AG08396 (cell line): ENCODE measurements around the gene FAM118A.
"Not testable (repeated sequence)": the region's sequence is repeated elsewhere in the genome, so short reads cannot be mapped to it uniquely, and the experiment has no call there.

ENCODE experiments used
- DNase-seq: peaks from one replicate; pipeline ENCODE4 v3.0.0; 2012; ENCODE audit warnings: low spot score, mixed read lengths

Gene FAM118A

DNA sequence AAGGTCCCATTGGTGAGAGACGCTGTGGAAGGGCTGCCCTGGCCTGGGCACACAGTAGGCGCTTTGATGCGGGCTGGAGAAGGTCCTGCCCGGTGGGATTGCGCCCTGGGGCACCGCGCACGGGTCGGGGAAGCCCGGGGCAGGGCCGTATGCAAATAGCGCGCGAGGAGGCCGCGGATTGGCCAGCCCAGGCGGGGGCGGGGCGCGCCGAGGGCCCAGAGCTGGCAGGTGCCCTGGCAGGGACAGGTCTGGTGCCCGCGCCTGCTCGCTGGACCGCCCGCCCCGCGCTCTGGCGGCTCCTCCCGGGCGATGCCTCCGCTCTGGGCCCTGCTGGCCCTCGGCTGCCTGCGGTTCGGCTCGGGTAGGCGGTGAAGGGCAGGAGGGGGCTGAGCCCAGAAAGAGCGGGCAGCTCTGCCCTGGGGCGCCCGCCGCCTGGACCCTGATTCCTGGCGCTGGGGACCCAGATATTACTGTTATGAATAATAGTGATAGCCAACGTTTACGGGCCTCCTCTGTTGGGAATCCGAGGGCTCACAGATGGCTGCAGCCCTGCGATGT lies 24.9 kb upstream of the FAM118A start, which contains the start of gene UPK3A:
UPK3A (plus strand) TSS at position 245 of the 558 bp plus-strand sequence; CDS start at position 310, 65 bp downstream.
- DNase-seq: peak; percentile 46

DNA sequence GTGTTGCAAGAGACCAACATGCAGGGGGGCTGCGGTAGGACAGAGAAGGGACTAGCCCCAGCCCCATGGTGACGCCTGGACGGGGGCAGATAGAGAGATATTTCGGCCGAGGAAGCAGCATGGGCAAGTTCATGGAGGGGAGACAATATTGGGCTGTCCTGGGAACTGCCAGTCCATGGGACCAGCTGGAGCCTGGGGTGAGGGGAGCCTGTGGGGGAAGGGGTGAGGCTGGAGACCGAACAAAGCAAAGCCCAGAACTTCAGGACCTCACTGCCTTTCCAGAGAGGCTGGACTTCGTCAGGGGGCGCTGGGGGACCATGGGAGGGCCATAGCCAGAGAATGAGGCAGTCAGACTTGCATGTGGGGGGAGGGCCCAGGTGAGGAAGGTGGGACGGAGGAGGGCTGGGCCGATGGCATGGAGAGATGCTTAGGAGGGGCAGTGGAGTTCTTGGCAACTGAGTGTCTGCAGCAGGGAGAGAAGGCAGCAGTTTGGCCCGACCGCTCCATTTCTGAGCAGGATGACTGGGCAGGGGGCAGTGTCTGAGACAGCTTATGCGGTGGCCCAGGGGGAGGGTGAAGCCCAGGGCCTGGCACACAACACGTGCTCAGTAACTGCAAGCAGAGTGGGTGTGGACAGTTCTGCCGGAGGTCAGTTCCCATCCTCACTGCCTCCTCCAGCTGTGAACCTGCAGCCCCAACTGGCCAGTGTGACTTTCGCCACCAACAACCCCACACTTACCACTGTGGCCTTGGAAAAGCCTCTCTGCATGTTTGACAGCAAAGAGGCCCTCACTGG lies 24.3 kb upstream of the FAM118A start:
- DNase-seq: no peak

DNA sequence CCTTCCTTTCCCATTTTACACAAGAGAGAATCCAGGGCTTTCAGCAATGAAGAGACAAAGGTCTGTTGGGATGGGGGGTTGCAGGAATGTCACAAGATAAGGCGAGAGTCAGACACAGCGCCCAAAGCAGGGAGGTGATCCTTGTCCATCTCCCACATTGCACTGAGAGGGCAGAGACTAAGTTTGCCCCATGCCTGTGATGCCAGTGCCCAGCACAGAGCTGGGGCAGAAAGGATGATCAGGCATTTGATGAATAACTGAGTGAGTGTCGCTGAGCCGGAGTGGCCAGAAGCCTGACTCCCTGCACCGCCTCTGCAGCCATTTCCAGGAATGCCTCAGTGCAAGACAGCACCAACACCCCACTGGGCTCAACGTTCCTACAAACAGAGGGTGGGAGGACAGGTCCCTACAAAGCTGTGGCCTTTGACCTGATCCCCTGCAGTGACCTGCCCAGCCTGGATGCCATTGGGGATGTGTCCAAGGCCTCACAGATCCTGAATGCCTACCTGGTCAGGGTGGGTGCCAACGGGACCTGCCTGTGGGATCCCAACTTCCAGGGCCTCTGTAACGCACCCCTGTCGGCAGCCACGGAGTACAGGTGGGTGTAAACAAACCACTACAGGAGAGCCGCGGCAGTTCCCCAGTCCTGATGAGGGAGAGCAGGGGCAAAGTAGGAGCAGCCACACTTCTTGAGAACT lies 22.7 kb upstream of the FAM118A start:
- no peak for DNase-seq

DNA sequence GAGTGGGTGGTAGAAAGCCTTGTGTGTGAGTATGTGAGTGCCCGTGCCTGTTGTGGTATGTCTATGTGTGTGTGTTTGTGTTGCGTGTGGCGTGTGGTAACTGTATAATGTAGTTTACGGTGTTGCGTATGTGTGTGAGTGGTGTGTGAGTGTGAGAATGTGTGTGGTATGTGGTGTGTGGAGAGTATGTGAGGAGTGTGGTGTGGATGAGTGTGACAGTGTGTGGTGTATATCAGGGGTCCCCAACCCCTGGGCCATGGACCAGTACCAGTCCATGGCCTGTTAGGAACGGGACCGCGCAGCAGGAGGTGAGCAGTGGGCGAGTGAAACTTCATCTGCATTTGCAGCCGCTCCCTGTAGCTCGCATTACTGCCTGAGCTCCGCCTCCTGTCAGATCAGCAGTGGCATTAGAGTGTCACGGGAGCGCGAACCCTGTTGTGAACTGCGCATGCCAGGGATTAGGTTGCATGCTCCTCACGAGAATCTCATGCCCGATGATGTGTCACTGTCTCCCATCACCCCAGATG lies 19.3 kb upstream of the FAM118A start:
- DNase-seq: peak; percentile 35

DNA sequence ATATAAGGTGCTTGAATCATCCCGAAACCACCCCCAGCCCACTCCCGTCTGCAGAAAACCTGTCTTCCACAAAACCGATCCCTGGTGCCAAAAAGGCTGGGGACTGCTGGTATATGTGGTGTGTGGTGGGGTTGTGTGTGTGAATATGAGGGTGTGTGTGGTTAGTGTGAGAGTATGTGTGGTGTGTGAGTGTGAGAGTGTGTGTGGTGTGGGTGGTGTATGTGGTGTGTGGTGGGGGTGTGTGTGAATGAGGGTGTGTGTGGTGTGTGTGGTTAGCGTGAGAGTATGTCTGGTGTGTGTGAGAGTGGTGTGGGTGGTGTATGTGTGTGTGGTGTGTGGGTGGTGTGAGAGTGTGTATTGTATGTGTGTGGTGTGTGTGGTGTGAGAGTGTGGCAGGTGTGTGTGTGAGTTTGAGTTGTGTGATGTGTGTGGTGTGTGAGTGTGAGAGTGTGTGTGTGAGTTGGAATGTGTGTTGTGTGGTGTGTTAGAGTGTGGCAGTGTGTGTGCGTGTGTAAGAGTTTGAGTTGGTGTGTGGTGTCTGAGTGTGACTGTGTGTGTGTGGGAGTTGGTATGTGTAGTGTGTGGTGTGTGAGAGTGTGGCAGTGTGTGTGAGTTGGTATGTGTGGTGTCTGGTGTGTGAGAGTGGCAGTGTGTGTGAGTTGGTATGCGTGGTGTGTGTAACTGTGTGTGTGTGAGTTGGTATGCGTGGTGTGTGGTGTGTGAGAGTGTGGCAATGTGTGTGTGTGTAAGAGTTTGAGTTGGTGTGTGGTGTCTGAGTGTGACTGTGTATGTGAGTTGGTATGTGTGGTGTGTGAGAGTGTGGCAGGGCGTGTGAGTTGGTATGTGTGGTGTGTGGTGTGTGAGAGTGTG lies 18.4 kb upstream of the FAM118A start:
- no peak for DNase-seq

DNA sequence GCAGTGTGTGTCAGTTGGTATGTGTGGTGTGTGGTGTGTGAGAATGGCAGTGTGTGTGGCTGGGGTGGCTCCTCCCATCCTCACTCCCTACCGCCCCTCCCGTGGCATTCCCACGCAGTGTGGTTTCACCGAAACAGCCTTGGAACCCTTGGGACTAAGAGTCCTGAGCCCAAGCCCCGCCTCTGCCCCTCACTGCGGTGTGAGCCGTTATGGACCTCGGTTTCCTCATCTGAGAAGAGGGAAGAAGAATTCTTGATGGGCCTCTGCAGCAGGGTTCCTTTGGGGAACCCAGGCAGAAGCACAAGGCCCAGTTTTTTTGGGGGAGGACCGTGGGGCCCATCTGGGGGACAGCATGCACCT lies 17.8 kb upstream of the FAM118A start:
- no peak for DNase-seq

DNA sequence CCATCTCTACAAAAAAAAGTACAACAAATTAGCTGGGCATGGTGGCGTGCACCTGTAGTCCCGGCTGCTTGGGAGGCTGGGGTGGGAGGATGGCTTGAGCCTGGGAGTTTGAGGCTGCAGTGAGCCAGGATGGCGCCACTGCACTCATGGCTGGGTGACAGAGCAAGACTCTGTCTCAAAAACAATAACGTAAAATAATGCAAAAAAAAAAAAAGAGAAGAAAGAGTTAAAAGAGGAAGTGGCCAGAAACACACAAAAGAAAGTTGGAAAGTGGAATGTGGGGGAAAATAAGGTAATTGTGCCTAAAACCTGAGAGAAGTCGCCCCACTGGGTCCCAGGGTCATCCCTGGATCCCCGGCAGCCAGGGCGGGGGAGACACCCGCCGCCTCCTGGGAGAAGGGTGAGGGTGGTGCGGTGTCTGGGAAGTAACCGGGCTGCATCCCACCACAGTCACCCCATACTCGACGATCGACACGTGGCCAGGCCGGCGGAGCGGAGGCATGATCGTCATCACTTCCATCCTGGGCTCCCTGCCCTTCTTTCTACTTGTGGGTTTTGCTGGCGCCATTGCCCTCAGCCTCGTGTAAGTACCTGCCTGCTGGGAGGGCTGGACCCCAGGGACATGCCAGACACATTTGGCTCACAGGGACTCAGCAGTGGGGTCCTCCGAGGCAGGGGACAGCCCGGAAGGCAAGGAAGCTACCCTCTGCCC lies 16.8 kb upstream of the FAM118A start:
- DNase-seq: no peak

DNA sequence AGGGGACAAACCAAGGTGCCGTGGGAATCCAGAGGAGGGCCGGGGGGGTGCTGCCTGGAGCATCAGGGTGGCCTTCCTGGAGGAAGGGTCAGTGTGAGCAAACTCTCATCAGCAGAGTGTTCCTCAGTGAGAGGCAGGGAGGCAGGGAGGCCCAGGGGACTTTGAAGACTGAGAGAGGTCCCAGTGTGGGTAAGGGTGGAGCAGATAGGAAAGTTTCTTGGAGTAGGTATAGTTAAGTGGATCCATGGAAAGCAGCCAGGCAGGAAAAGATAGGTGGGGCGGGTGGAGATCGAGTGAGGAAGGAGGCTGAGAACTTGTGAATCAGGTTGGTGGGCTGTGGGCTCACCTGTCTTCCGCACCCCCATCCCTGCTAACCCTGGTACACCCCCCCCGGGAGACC lies 15.7 kb upstream of the FAM118A start:
- DNase-seq: no peak

DNA sequence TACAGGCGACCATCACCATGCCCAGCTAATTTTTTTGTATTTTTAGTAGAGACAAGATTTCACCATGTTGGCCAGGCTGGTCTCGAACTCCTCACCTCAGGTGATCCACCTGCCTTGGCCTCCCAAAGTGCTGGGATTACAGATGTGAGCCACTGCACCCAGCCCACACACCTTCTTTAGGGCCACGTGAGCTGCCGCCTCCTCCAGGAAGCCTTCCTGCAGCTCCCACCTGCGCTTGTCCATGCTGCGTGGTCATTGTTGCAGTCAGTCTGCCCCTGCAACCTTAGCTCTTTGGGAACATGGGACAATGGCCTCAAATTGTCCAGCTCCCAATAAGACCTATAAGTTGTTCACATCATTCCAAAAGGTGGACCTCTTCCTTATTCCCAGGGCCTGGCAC lies 14.7 kb upstream of the FAM118A start:
- DNase-seq: not testable (repeated sequence)

DNA sequence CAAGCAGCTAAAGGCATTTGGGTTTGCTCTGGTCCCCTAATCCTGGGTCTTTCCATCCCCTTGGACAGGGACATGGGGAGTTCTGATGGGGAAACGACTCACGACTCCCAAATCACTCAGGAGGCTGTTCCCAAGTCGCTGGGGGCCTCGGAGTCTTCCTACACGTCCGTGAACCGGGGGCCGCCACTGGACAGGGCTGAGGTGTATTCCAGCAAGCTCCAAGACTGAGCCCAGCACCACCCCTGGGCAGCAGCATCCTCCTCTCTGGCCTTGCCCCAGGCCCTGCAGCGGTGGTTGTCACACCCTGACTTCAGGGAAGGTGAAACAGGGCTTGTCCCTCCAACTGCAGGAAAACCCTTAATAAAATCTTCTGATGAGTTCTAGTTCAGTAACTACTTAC lies 14.2 kb upstream of the FAM118A start:
- no peak for DNase-seq

DNA sequence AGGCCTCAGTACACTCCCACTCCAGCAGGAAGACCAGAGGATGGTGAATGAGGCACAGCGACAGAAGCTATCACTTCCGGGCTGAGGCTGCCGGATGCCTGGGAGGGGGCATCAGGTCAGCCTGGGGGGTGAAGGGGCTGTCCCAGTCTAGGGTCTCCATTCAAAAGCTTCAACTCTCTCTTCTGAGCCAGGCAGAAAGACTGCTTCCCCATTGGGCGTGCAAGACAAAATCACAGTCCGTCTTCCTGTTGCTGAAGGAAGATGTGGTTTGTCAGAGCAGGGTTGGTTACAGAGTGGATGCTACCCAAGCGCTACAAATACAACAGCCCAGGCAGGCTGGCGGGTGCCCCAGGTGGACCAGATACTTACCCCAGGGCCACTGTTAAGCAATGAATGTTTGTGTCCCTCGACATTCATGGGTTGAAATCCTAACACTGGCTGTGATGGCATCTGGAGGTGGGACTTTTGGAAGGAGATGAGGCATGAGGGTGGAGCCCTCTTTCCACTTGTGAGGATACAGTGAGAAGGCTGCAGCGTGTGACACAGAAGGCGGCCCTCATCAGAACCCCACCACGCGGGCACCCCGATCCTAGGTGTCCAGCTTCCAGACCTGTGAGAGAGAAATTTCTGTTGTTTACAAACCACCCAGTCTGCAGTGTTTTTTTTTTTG lies 13.0 kb upstream of the FAM118A start:
- DNase-seq: no peak

DNA sequence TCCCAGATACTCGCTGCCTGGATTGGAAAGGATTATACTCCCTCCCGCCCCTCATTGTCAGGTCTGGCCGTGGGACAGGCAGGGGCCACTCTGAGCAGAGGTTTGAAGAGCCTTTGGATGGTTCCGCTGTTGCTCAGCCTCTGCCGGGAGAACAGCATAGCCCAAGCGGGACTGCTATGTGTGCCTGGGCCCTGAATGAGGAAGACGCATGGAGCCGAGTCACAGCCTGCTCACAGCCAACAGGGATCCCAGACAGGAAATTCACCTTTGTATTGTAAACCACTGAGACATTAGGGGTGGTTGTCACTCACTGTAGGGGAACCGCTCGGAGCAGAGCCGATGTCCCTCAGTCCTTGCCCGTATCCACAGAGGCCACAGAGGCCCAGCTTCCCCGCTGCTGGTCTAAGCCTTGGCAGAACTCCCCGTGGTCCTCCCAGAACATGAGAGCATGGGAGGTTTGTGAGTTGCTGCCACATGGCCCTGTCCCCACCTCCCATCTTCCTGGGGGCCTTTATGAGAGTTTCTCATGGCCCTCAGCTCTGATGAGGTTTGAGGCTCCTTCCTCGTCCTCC lies 10.7 kb upstream of the FAM118A start:
- DNase-seq: no peak

DNA sequence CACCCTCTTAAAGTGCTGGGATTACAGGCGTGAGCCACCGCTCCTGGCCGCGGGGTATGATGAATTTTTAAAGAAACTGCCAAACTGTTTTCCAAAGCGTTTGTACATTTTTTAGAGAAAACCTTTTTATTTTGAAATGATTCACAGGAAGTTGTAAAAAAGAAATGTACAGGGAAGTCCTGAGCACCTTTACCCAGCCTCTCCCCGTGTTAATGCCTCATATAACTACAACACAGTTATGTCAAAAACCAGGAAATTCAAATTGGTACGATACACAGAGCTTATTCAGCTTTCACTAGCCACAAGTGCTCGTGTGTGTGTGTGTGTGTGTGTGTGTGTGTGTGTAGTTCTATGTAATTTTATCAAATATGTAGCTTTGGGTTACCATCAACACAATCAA lies 7.0 kb upstream of the FAM118A start:
- DNase-seq: no peak

DNA sequence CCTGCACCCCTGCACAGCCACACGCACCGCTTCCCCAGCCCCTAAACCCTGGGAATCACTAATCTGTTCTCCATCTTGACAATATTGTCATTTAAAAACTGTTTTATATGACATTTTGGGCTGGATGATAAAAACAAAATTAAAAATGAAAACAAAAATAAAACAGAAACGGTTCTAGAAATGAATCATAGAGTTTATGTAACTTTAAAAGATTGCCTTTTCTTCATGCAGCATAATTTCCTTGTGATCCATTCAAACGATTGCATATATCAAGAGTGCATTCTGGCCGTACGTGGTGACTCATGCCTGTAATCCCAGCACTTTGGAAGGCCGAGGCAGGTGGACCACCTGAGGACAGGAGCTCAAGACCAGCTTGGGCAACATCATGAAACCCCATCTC lies 6.6 kb upstream of the FAM118A start:
- no peak for DNase-seq

DNA sequence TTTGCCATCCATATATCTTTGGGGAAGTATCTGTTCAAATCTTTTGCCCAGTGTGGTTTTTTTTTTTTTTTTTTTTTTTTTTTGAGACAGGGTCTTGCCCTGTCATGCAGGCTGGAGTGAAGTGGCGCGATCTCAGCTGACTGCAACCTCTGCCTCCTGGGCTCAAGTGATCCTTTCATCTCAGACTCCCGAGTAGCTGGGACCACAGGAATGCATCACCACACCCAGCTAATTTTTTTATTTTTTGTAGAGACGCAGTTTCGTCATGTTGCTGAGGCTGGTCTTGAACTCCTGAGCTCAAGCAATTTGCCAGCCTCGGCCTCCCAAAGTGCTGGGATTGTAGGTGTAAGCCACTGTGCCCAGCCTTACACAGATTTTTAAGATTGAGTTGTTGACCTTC lies 4.8 kb upstream of the FAM118A start:
- DNase-seq: no peak

DNA sequence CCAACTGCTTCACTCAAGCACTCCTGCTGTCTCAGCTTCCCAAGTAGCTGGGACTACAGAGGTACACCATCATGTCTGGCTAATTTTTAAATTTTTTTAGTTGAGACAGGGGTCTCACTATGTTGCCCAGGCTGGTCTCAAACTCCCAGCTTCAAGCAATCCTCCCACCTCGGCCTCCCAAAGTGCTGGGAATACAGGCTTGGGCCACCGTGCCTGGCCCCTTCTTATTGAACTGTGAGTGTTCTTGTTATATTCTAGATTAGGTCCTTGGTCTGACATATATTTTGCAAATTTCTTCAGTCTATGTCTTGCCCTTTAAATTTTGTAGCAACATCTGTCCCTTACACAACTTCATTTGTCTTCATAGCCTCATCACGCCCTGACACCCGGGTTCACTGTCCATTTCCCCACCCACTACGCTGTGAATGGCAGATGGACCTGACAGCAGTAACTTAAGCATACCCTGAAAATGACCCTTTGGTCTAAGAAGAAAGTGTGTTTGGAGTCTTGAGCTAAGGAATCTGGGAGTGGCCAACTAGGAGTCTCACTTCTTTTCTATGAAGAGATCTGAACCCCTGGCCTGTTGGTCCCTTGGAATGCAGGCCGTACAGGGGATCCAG lies 4.2 kb upstream of the FAM118A start:
- DNase-seq: no peak

DNA sequence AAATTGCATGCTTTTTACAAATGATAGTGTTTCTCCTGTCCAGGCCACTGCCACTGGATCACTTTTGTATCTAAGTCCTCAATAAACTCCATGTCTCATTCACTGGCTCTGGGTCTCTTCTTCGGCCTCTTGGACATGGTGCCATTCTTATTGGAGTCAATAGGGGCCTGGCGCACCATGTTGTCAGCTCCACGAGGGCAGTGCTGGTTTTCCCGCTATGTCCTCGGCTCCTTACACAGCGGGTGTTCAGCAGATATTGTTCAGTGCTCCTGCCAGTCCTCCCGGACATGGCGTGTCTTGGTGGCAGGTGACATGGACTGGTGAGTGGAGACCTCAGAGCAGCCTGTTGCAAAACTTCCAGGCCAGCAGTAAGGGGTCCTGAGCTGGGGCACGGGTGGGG lies 3.6 kb upstream of the FAM118A start:
- no peak for DNase-seq

DNA sequence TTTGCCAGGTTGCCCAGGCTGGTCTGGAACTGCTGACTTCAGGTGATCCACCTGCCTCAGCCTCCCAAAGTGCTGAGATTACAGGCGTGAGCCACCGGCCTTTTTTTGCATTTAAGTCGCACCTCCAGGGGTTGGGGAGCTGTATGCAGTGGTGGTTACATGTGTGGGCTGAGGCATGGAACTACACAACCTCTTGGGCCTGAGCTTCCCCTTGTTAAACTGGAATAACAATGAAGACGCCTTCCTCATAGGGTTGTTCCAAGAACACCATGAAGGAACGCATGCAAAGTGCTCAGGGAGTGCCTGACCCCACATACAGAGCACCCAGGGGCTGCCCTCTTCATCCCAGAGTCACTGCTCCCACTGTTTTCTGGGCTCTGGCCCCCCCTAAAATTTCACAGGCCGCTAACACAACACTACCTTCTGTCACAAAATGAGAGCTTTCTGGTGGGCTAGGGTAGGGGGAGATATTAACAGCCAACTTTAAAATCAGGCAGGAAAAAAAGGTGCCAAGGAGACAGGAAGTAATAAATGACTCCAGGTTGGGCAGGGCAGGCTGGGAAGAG lies 1.3 kb upstream of the FAM118A start:
- no peak for DNase-seq

DNA sequence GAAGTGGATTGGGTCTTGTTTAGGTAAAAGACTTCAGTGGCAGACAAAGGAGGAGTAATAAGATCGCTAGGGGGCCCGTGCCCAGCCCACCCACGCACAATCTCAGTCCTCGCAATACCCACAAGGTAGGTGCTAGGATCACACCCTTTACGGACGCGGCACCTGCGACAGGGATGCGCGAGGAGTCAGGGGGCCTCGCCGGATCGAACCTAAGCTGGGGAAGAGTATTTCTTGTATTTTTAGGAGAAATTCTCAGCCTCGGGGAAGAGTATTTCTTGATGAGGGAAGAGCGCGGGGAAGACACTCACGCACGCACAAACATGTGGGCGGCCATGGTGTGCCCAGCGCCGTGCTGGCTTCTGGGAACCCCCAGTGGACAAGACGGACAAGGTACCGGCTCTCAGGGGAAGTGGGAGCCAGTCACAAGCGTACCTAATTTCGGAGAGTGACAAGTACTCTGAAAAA lies 745 bp upstream of the FAM118A start:
- DNase-seq: no peak
